ENCODE measurements around the gene NDUFV2. TPM values are rescaled to one million over a fixed set of nuclear protein-coding genes. Genes with fewer than 3 reads are reported as not detected.
A peak's percentile ranks its signal among the peaks of the same experiment; 100 is the strongest.

Gene NDUFV2
- total RNA-seq, 3 donors from 2014 or later (not counting 1 experiment from before 2014, with no cell fraction given) = 137 to 188 (median 154) TPM

GRCh38 chr18:9081940-9082339, 20.6 kb upstream of the NDUFV2 start:
- intact Hi-C loops (cut with micrococcal nuclease) = no loop called here

GRCh38 chr18:9082711-9083510, 19.6 kb upstream of the NDUFV2 start:
- ATAC-seq = peak; percentile 64 to 77 (median 73)
- H3K36me3 ChIP-seq (ENCODE audit: control insufficient read depth, insufficient read depth, low read length) = no peaks in the 10 kb centered on the region
- H3K27ac ChIP-seq (ENCODE audit: low read length) = peak overlapping the region; percentile 41
- DNase-seq = peak in 1 of 2 donors; percentile 65
- WGBS (ENCODE audit: insufficient coverage) = 12% methylated on average over 5 of the region's 5 CpGs
- Mint-ChIP-seq H3K27ac (peak overlapping the region; percentile 83 to 88), H3K27me3 (ENCODE audit: low read depth in 2 of 2) (no peaks in the 10 kb centered on the region), H3K9me3 (no peaks in the 10 kb centered on the region), H3K4me3 (peak overlapping the region; percentile 75), H3K36me3 (no peaks in the 10 kb centered on the region), H3K4me1 (peaks cover 19% of the 10 kb centered on the region in 2 donors)
- H3K4me1 ChIP-seq (ENCODE audit: control insufficient read depth, insufficient read depth, low read length) = peaks cover 14% of the 10 kb centered on the region
- intact Hi-C loops (cut with micrococcal nuclease) = no loop called here
- H3K27me3 ChIP-seq (ENCODE audit: control insufficient read depth, insufficient read depth, low read length) = no peaks in the 10 kb centered on the region
- H3K4me3 ChIP-seq (ENCODE audit: low read length) = no peak overlapping the region
- TF ChIP-seq CTCF (IDR thresholded peaks at IDR 0.05) = no peak
- H3K9me3 ChIP-seq (ENCODE audit: control insufficient read depth, insufficient read depth, low read length) = no peaks in the 10 kb centered on the region

More at GRCh38 chr18:9081940-9082339, 20.6 kb upstream of the NDUFV2 start:
- Mint-ChIP-seq H3K27me3 (ENCODE audit: low read depth in 2 of 2) (no peaks in the 10 kb centered on the region), H3K9me3 (no peaks in the 10 kb centered on the region), H3K36me3 (no peaks in the 10 kb centered on the region), H3K27ac (peak overlapping the region in 1 of 2 donors; percentile 88), H3K4me3 (no peak overlapping the region), H3K4me1 (peaks cover 19% of the 10 kb centered on the region in 2 donors)
- H3K9me3 ChIP-seq (ENCODE audit: control insufficient read depth, insufficient read depth, low read length) = no peaks in the 10 kb centered on the region
- 100% methylated on average over 2 of the region's 4 CpGs for WGBS (ENCODE audit: insufficient coverage)
- no peak overlapping the region for H3K4me3 ChIP-seq (ENCODE audit: low read length)
- H3K4me1 ChIP-seq (ENCODE audit: control insufficient read depth, insufficient read depth, low read length) = peaks cover 14% of the 10 kb centered on the region
- DNase-seq = no peak
- no peaks in the 10 kb centered on the region for H3K27me3 ChIP-seq (ENCODE audit: control insufficient read depth, insufficient read depth, low read length)
- no peak overlapping the region for H3K27ac ChIP-seq (ENCODE audit: low read length)
- H3K36me3 ChIP-seq (ENCODE audit: control insufficient read depth, insufficient read depth, low read length) = no peaks in the 10 kb centered on the region
- ATAC-seq = no peak
- no peak for TF ChIP-seq CTCF (IDR thresholded peaks at IDR 0.05)

GRCh38 chr18:9086015-9086414, 16.5 kb upstream of the NDUFV2 start:
- Mint-ChIP-seq H3K36me3 (no peaks in the 10 kb centered on the region), H3K27me3 (ENCODE audit: low read depth in 2 of 2) (peaks cover 0 to 3% of the 10 kb centered on the region in 2 donors), H3K4me1 (peaks cover 19% of the 10 kb centered on the region in 2 donors), H3K9me3 (no peaks in the 10 kb centered on the region), H3K27ac (no peak overlapping the region), H3K4me3 (no peak overlapping the region)
- H3K4me1 ChIP-seq (ENCODE audit: control insufficient read depth, insufficient read depth, low read length) = peaks cover 14% of the 10 kb centered on the region
- no peaks in the 10 kb centered on the region for H3K36me3 ChIP-seq (ENCODE audit: control insufficient read depth, insufficient read depth, low read length)
- no peaks in the 10 kb centered on the region for H3K9me3 ChIP-seq (ENCODE audit: control insufficient read depth, insufficient read depth, low read length)
- no peak for TF ChIP-seq CTCF (IDR thresholded peaks at IDR 0.05)
- no peak overlapping the region for H3K27ac ChIP-seq (ENCODE audit: low read length)
- no peak overlapping the region for H3K4me3 ChIP-seq (ENCODE audit: low read length)
- intact Hi-C loops (cut with micrococcal nuclease) = no loop called here
- DNase-seq = no peak
- no peak for ATAC-seq
- WGBS (ENCODE audit: insufficient coverage) = no CpG with 5 or more reads among the region's 2 CpGs
- H3K27me3 ChIP-seq (ENCODE audit: control insufficient read depth, insufficient read depth, low read length) = no peaks in the 10 kb centered on the region

Measured in natural killer cell (primary cell).